Upper lobe of right lung (tissue), 1 donor: Measurements from ENCODE around the gene CAMKV. TPM values are rescaled to one million over a fixed set of nuclear protein-coding genes. Genes with fewer than 3 reads are reported as not detected.

Experiments
- ATAC-seq: fragments of 200-7000 bp; cut with Tn5 transposase; one replicate; pipeline ENCODE4 v1.9.1; 2020; ENCODE audit warnings: mild to moderate bottlenecking, moderate library complexity
- DNase-seq: peaks from one replicate; pipeline ENCODE4 v3.0.0-alpha.2; 2020
- H3K27ac ChIP-seq: fragments of 200-600 bp; one replicate; pipeline ENCODE4 v1.8.0; 2022
- H3K27me3 ChIP-seq: fragments of 200-600 bp; one replicate; pipeline ENCODE4 v1.8.0; 2022; ENCODE audit warnings: mild to moderate bottlenecking
- H3K36me3 ChIP-seq: fragments of 200-600 bp; one replicate; pipeline ENCODE4 v1.8.0; 2022
- H3K4me1 ChIP-seq: fragments of 200-600 bp; one replicate; pipeline ENCODE4 v1.8.0; 2022
- H3K4me3 ChIP-seq: fragments of 200-600 bp; one replicate; pipeline ENCODE4 v1.8.0; 2022; ENCODE audit warnings: mild to moderate bottlenecking
- H3K9me3 ChIP-seq: fragments of 200-600 bp; one replicate; pipeline ENCODE4 v1.8.0; 2022
- intact Hi-C: fragments of 100-400 bp; cut with DNase I; formaldehyde crosslinking; loops from one replicate; pipeline ENCODE4 v1.11.0; 2022
- total RNA-seq: library from RNA; stranded (reverse); fragmentation: NEBNext Ultra II Directional; extraction: Animal tissue kit (Norgen Biotek cat#: 25700); gene quantifications from one replicate; pipeline ENCODE4 v1.2.1, GENCODE V29; 2021
- TF ChIP-seq, protein P1 (sequence below): fragments of 200-600 bp; IDR thresholded peaks from one replicate; pipeline ENCODE4 v1.8.0; 2022; ENCODE audit warnings: antibody characterized with exemption
- donor health status: DM: no; HTN: yes; CAD: no; lungs with severe emphysema.

Gene CAMKV
- total RNA-seq, 1 donor from 2014 or later, result not detected

DNA sequence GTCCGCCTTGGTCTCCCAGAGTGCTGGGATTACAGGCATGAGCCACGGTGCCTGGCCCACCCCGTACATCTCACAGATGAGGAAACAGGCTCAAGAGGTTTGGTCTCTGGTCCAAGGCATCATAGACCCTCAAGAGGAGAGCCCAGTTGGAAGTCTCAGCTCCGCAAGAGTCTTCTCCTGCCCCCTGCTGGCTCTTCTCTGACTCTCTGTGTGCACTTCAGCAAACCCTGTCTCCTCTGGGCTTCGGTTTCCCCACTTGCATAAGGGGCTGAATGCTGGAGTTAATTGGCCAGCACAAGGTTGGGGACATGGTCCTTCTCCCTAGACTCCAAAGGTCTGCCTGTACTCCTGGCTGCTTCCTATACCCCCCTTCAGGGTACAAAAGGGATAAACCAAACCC, 30.1 kb upstream of the CAMKV start:
- no peak for ATAC-seq
- TF ChIP-seq, protein P1, sequence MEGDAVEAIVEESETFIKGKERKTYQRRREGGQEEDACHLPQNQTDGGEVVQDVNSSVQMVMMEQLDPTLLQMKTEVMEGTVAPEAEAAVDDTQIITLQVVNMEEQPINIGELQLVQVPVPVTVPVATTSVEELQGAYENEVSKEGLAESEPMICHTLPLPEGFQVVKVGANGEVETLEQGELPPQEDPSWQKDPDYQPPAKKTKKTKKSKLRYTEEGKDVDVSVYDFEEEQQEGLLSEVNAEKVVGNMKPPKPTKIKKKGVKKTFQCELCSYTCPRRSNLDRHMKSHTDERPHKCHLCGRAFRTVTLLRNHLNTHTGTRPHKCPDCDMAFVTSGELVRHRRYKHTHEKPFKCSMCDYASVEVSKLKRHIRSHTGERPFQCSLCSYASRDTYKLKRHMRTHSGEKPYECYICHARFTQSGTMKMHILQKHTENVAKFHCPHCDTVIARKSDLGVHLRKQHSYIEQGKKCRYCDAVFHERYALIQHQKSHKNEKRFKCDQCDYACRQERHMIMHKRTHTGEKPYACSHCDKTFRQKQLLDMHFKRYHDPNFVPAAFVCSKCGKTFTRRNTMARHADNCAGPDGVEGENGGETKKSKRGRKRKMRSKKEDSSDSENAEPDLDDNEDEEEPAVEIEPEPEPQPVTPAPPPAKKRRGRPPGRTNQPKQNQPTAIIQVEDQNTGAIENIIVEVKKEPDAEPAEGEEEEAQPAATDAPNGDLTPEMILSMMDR, result peak; percentile 9
- H3K36me3 ChIP-seq, result peaks cover 13% of the 10 kb centered on the region
- intact Hi-C loops, result no loop called here
- peak overlapping the region; percentile 76 for H3K27ac ChIP-seq
- DNase-seq, result no peak
- H3K4me1 ChIP-seq, result peaks cover 32% of the 10 kb centered on the region
- H3K9me3 ChIP-seq, result no peaks in the 10 kb centered on the region
- no peaks in the 10 kb centered on the region for H3K27me3 ChIP-seq
- H3K4me3 ChIP-seq, result no peak overlapping the region

GRCh38 chr3:49898991-49899390, 29.3 kb upstream of the CAMKV start:
- Histone ChIP-seq H3K4me1 (peaks cover 29% of the 10 kb centered on the region), H3K4me3 (no peak overlapping the region), H3K9me3 (no peaks in the 10 kb centered on the region), H3K27ac (no peak overlapping the region), H3K27me3 (no peaks in the 10 kb centered on the region), H3K36me3 (peaks cover 13% of the 10 kb centered on the region)
- intact Hi-C loops, result no loop called here
- TF ChIP-seq, protein P1, result no peak
- ATAC-seq, result no peak
- no peak for DNase-seq

- H3K27ac ChIP-seq, result no peak overlapping the region
- TF ChIP-seq, protein P1, result no peak
- no peaks in the 10 kb centered on the region for H3K9me3 ChIP-seq
- H3K36me3 ChIP-seq, result peaks cover 13% of the 10 kb centered on the region
- intact Hi-C loops, result no loop called here
- peaks cover 14% of the 10 kb centered on the region for H3K4me1 ChIP-seq
- H3K27me3 ChIP-seq, result no peaks in the 10 kb centered on the region
- no peak for ATAC-seq
- no peak for DNase-seq
- no peak overlapping the region for H3K4me3 ChIP-seq
These were observed 26.6 kb upstream of the CAMKV start for GRCh38 chr3:49896345-49896744.

GRCh38 chr3:49895791-49896190, 26.1 kb upstream of the CAMKV start:
- H3K36me3 ChIP-seq, result peaks cover 13% of the 10 kb centered on the region

DNA sequence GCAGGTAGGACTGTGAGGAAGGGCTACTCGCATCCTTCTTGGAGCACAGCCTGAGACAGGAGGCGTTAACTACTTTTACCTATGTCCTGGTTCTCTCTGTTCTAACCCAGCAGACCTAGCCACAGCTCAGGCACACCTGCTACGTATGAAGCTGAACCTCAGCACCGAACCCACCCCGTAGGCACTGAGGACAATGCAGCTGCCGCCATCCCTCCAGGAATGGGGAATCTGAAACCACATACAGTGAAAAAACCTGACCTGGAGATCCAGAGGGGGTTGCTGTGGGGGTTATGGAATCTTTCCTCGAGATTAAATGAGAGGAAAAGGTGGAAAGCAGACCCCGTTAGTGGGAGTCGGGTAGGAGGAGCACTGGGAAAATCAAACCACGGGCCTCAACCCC, 19.6 kb upstream of the CAMKV start:
- no peaks in the 10 kb centered on the region for H3K4me1 ChIP-seq
- no peaks in the 10 kb centered on the region for H3K9me3 ChIP-seq
- TF ChIP-seq, protein P1, result no peak
- H3K27me3 ChIP-seq, result no peaks in the 10 kb centered on the region
- no peak overlapping the region for H3K27ac ChIP-seq
- DNase-seq (no peak), ATAC-seq (no peak)
- no peak overlapping the region for H3K4me3 ChIP-seq
- intact Hi-C loops, result no loop called here
- no peaks in the 10 kb centered on the region for H3K36me3 ChIP-seq

More at GRCh38 chr3:49895791-49896190, 26.1 kb upstream of the CAMKV start:
- Histone ChIP-seq H3K4me1 (peaks cover 8% of the 10 kb centered on the region), H3K27me3 (no peaks in the 10 kb centered on the region), H3K9me3 (no peaks in the 10 kb centered on the region), H3K27ac (no peak overlapping the region), H3K4me3 (no peak overlapping the region)
- ATAC-seq (no peak), DNase-seq (no peak)
- TF ChIP-seq, protein P1, result no peak
- intact Hi-C loops, result no loop called here

DNA sequence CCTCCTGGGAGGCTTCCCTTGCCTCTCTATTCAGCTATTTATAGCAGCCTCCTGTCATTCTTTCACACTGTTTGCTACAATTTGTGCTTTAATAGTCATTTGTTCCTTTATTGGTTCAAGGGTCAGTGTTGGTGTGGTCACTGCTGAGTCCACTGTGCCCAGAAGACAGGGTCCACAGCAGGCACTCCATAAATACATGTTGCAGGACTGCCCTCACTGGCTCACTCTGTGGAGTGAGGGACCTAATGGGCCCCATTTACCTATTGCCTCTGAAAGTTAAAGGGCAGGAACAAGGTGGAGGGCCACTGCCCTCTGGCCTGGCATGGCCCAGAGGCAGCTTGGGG, 17.2 kb upstream of the CAMKV start:
- Histone ChIP-seq H3K9me3 (no peaks in the 10 kb centered on the region), H3K4me3 (no peak overlapping the region), H3K36me3 (no peaks in the 10 kb centered on the region), H3K4me1 (peaks cover 3% of the 10 kb centered on the region), H3K27ac (no peak overlapping the region), H3K27me3 (no peaks in the 10 kb centered on the region)
- TF ChIP-seq, protein P1, result no peak
- no peak for ATAC-seq
- intact Hi-C loops, result no loop called here
- no peak for DNase-seq
